GM19238 (cell line): ENCODE data around the gene KNCN.

Experiments used
- DNase-seq: peaks from one replicate; pipeline ENCODE4 v3.0.0; 2011; ENCODE audit warnings: low spot score; ENCODE audit not compliant: insufficient read length

KNCN gene

DNA sequence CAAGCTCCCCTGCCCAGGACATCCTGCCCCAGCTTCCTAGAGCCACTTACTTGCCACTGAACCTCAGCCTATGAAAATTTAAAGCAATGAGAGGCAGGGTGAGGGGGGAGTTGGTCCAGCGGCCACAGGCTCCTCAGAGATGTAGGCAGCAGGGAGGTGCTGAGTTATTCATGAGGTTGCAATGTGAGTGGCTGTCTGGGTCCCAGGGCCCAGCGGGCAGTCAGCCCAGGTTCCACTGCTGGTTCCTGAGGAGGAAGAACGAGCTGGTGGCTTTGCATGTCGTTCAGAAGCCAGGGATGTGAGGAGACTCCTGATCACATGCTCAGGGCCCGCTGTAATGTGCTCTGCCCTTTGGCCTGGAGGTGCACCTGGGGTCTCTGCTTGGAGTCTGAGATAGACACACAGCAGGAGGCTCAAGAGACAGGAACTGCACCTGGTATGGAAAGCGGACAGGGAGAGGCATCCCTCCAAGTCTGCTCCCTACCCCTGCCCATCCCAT is at the start of gene KNCN:
TSS of gene KNCN (minus strand) at position 51 of the 499 bp plus-strand sequence. CDS start 432 bp downstream, outside the sequence.
- DNase-seq: no peak

GRCh38 chr1:46599059-46599970 is 47.9 kb upstream of the KNCN start:
- no peak for DNase-seq

GRCh38 chr1:46596846-46597245 is 45.4 kb upstream of the KNCN start:
- DNase-seq: no peak

- DNase-seq: no peak
Measured at GRCh38 chr1:46596036-46596435, 44.6 kb upstream of the KNCN start.

DNA sequence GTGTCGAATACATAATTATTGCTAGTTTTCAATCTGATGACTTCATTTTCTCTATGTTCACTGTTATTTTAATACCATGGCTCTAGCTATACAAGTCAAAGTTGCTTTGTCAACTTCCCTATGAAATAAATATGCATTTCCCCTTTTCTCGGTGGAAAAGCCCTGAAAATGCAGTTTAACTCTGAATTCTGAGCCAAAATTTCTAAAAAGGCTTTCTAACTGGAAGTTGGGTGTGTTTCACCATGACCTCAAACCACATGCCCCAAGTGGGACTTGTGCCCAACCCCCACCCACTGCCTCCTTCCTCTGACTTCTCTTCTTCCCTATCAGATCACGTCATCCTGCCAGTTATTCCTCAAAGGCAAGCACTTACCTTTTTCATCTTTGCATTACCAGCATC is 43.7 kb upstream of the KNCN start:
- no peak for DNase-seq

- DNase-seq: no peak
Measured at GRCh38 chr1:46594063-46594462, 42.6 kb upstream of the KNCN start.

DNA sequence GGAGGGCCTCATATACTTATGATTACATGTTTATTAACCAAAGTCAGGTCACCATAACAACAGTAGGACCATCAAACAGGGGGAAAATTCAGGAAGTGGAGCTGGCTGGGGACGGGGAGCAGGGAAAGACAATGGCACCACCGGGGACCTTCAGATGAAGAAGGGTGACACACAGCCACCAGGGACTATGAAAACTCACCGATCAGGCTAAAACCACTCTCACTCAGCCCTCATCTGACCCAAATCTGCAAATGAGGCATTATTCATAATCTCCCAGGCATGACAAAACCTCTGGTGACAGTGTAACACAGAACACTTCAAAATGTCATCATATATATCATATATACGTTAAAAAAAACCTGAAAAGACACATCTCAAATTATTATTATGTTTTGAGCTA is 41.4 kb upstream of the KNCN start:
- DNase-seq: no peak

DNA sequence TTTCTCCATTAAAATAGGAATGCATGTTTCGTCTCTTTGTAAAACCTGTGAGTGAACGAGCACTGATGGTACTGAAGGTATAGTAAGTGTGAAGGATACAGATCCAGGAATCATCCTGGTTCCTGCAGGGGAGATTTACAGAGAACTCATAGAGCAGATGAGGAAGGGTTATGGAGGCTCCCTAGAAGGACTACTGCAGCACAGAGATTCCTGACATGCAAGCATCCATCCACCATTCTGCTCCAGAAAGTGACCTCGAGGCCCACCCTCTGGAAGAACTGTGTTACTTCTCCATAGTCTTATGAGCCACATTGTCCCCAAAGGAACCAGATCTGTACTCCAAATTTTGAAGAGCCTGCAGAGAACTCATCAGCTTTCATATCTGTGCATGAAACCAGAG is 38.1 kb upstream of the KNCN start:
- DNase-seq: no peak

- DNase-seq: no peak
Measured at GRCh38 chr1:46587069-46587468, 35.6 kb upstream of the KNCN start.

- DNase-seq: no peak
Measured at GRCh38 chr1:46585312-46585938, 34.0 kb upstream of the KNCN start.

GRCh38 chr1:46583494-46583893 is 32.0 kb upstream of the KNCN start:
- no peak for DNase-seq

- no peak for DNase-seq
Measured at GRCh38 chr1:46582972-46583371, 31.5 kb upstream of the KNCN start.

DNA sequence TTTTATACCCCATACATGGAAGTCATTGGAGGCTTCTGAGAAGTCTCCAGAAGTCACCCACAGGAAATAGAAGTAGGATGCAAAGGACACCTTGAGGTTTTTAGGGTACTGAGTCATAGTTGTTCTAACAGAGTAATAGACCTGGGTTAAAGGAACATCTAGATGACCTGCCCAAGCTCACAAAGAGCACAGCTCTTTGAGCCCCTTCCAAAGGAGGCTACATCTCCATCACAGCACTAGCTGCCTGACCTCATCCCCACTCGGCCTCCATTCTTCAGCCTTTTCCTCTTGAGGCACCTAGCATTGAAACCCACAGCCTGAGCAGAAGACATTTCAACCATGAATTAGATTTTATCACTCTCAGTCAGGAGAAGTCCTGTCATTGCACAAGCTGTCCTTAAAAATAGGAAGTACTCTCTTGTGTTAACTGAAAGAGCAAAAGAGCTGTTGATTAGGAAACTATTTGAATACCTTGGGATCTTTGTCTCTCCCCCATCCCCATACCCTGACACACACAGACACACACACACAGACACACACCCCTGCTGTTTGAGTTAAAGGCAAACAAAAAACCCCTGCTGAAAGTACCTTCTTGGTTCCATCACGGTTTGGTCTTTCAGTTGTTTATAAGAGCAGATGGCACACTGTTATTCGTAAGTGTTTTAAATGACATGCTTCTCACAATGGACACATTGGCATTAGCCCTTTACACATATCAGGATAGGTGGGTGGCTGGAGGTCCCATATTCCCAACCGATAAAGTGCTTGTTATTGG is 30.4 kb upstream of the KNCN start:
- no peak for DNase-seq

DNA sequence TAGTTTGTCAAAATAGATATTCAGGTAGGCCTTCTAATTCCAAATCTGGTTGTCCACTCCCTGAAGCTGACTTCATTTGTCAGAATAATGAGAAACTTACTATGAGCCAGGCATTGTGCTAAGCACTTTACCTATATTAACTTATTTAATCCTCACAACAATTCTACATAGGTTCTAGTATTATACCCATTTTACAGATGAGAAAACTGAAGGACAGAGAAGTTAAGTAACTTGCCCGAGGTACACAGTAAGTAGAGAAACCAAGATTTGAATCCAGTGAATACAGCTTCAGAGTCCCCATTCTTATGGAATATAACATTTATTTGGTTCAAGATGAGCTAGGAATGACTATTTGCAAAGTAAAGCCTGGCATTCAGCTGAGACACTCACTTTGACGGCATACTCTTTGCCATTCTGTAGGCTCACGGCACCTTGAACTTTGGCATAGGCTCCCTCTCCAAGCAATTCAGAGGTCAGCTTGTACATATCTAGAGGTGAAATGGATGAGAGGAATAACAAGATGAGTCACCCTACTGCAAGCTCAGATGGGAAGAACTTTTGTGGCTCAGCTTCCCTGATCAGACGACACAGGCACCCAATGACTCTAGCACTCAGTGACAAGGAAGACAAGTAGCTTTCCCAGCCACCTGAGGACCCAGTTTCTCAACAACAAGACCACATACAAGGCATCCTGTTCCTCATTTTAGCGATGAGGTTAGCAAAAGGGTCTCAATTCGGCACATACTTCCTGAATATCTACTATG is 28.9 kb upstream of the KNCN start:
- DNase-seq: no peak

DNA sequence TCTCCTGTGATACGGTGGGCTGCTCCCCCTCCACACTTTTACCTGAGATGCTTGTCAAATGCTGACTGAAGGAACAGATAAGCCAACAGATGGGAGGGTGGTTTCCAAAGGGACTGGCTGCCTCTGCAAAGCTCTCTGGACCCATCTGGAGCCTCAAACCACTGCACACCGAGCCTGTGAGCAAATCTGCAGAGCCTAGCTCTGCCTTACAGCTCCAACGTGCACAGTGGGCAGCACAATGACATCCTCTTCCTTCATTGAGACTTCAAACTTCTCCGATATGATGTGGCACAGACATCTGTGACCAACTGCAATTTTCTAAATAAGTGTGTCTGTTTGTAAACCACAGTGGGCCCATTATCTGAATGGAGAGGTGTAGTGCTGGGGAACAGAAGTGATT is 26.2 kb upstream of the KNCN start:
- DNase-seq: no peak

GRCh38 chr1:46576596-46576995 is 25.1 kb upstream of the KNCN start:
- no peak for DNase-seq

GRCh38 chr1:46575778-46576177 is 24.3 kb upstream of the KNCN start:
- no peak for DNase-seq

DNA sequence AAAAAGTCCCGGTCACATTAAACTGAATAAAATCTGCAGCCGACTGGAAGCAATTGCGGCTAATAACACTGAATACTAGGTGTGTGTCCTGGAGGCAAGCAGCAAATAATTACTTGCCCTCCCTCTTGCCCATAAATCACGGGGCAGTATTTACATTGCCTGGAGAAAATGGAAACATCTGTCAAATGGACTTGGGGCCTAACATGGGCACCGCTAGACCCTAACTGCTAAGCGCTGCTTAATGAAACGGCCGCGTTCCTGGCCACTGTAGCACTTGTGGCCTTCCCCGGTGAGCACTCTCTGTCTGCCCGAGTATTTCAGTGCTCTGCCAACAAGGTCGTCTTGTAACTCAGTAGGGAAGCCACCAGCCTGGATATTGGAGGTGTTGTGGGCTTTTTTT is 23.9 kb upstream of the KNCN start:
- no peak for DNase-seq

GRCh38 chr1:46571691-46572225 is 20.3 kb upstream of the KNCN start:
- no peak for DNase-seq

- no peak for DNase-seq
Measured at GRCh38 chr1:46569884-46570725, 18.7 kb upstream of the KNCN start.
